Measurements from ENCODE around the gene SPRY1. TPM values are rescaled to one million over a fixed set of nuclear protein-coding genes. Genes with fewer than 3 reads are reported as not detected.

Gene SPRY1
- total RNA-seq, 4 donors from 2014 or later, result 34.8 to 198 (median 170) TPM

- no peak for TF ChIP-seq CTCF (IDR thresholded peaks at IDR 0.05)
- no peak for TF ChIP-seq POLR2A (IDR thresholded peaks at IDR 0.05)
- DNase-seq, result no peak
These were observed 21.8 kb downstream of the SPRY1 start for GRCh38 chr4:123418351-123418931.

DNA sequence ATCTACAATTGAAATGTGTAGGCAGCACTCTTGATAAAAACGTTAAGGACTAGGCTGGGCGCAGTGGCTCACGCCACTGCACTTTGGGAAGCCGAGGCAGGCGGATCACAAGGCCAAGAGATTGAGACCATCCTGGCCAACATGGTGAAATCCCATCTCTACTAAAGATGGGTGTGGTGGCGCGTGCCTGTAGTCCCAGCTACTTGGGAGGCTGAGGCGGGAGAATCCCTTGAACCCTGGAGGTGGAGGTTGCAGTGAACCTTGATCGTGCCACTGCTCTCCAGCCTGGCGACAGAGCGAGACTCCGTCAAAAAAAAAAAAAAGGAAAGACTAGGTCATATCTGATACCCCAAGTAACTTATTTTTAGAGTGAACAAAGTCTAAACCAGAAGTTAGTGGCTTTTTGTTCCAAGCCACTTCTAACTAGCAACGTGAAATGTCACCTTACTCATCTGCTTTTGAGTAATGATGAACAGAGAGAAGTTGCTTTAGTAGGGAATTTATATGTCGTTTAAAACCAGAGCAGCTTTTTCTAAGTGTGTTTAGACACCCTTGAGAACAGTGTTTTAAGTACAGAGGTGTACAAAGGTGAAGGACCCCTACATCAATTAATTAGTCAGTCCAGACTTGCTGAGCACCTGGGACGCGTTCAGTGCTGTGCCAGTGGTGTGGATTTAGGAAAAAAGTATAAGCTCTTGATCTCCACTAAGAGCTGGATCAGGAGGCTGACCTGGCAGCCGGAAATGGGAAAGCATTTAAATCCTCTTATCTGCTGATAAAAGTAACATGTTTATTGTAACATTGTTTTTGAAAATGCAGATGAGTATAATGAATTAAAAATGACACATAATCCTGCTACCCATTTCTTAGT lies 23.5 kb downstream of the SPRY1 start:
- no peak for DNase-seq
- TF ChIP-seq CTCF (IDR thresholded peaks at IDR 0.05) (no peak), POLR2A (IDR thresholded peaks at IDR 0.05) (no peak)
- H3K27ac ChIP-seq, result no peak overlapping the region
- no peaks in the 10 kb centered on the region for H3K36me3 ChIP-seq
- H3K27me3 ChIP-seq, result no peaks in the 10 kb centered on the region
- intact Hi-C loops (cut with DNase I; ENCODE audit: low total_unique reads), result no loop called here
- no peaks in the 10 kb centered on the region for H3K9me3 ChIP-seq
- H3K4me1 ChIP-seq, result peaks cover 0 to 4% of the 10 kb centered on the region in 2 donors
- H3K4me3 ChIP-seq, result no peak overlapping the region

More at GRCh38 chr4:123418351-123418931, 21.8 kb downstream of the SPRY1 start:
- H3K27me3 ChIP-seq, result no peaks in the 10 kb centered on the region
- H3K4me3 ChIP-seq, result no peak overlapping the region
- peaks cover 0 to 4% of the 10 kb centered on the region in 2 donors for H3K4me1 ChIP-seq
- intact Hi-C loops (cut with DNase I; ENCODE audit: low total_unique reads), result no loop called here
- H3K36me3 ChIP-seq, result no peaks in the 10 kb centered on the region
- H3K27ac ChIP-seq, result peak overlapping the region; percentile 19 to 40
- H3K9me3 ChIP-seq, result no peaks in the 10 kb centered on the region

DNA sequence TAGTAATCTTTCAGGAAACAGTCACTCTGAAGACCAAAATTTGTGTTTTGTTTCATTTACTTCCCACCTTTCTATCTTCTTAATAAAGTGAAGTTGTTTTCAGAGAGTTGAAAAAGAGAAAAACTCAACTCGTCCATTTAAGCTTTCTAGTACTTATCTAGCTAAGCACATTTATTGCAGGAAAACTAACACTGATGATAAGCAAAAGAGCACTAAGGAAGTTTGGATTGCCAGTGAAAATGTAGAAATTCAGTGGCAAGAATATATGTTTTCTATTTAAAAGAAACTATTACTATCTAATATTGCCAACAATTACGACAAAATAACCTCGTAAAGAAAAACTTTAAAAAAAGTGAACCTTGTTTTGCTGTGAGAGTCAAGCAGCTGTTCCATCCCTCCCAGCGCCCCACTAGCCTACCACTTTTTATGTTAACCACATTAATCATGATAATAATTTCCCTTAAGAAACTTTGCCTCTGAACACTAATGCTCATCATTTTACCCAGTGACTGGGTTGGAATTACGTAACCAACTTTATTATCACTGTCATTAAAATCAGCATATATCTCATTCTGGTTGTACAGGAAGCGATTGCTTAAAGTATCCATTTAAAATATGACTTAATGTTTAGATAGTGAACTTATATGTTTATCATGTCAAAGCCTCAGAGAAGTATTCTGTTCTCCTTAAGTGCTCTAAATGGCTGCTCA lies 24.8 kb downstream of the SPRY1 start:
- Histone ChIP-seq H3K27me3 (no peaks in the 10 kb centered on the region), H3K27ac (peak overlapping the region in 1 of 2 donors; percentile 5), H3K4me1 (peaks cover 0 to 4% of the 10 kb centered on the region in 2 donors), H3K4me3 (no peak overlapping the region), H3K9me3 (no peaks in the 10 kb centered on the region), H3K36me3 (no peaks in the 10 kb centered on the region)
- TF ChIP-seq POLR2A (IDR thresholded peaks at IDR 0.05) (no peak), CTCF (IDR thresholded peaks at IDR 0.05) (no peak)
- intact Hi-C loops (cut with DNase I; ENCODE audit: low total_unique reads), result no loop called here
- DNase-seq, result no peak

DNA sequence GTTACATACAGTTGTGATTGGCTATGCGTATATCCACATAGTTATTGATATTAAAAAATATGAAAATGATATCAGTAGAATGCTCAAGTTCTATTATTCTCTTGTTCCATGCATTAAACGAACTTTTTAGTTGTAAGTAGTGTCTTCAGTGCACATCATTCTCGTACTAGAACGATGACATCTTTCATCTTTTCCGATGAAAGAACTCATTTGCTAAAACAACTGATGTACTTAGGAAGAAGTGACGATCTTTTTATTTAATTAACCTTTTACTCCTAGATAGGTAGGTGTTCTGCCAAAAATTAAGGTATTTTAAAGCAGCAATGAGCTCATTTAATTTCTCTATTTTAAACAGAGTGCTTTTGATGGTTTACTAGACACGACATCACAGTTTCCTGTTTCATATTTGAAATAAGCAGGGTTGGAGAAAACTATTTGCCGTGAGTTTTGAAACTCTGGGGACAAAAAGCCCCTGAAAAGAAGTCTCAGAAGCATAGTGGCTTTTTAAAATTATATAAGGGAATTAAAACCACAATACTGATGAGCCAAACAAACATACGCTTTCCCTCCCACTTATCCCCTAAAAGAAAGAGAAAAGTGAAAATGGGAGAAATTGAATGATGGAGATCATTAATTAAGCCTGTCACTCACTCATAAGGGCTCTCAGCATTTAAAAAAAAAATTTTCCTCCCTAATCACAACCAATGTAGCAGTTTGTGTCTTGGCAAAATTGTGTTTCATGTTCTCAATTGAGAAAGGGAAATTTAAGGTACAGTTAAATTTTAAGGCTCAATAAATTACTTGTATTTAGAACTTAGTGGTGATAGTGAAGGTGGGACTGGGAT lies 25.6 kb downstream of the SPRY1 start:
- TF ChIP-seq CTCF (IDR thresholded peaks at IDR 0.05), result no peak
- no peak for TF ChIP-seq POLR2A (IDR thresholded peaks at IDR 0.05)
- H3K4me3 ChIP-seq, result no peak overlapping the region
- DNase-seq, result no peak
- no peaks in the 10 kb centered on the region for H3K36me3 ChIP-seq
- H3K9me3 ChIP-seq, result no peaks in the 10 kb centered on the region
- H3K4me1 ChIP-seq, result peaks cover 0 to 4% of the 10 kb centered on the region in 2 donors
- intact Hi-C loops (cut with DNase I; ENCODE audit: low total_unique reads), result no loop called here
- H3K27me3 ChIP-seq, result no peaks in the 10 kb centered on the region
- H3K27ac ChIP-seq, result no peak overlapping the region

Measured in uterus (tissue), 4 donors.